ENCODE measurements around the gene FYB1.
A peak's percentile ranks its signal among the peaks of the same experiment; 100 is the strongest.
"Not testable (repeated sequence)": the region's sequence is repeated elsewhere in the genome, so short reads cannot be mapped to it uniquely, and the experiment has no call there.

The FYB1 gene

GRCh38 chr5:39238366-39239105 lies 19.2 kb upstream of the FYB1 start:
- H3K9me3 Mint-ChIP-seq: peaks cover 9% of the 10 kb centered on the region
- no peaks in the 10 kb centered on the region for H3K4me1 Mint-ChIP-seq (ENCODE audit: low read depth)
- H3K4me3 Mint-ChIP-seq: no peak overlapping the region
- peaks cover 3% of the 10 kb centered on the region for H3K36me3 Mint-ChIP-seq (ENCODE audit: low read depth)
- H3K27ac Mint-ChIP-seq: no peak overlapping the region
- H3K27me3 Mint-ChIP-seq (ENCODE audit: low read depth): peaks cover 3% of the 10 kb centered on the region

- H3K4me1 Mint-ChIP-seq (ENCODE audit: low read depth): peaks cover 5% of the 10 kb centered on the region
Observed at GRCh38 chr5:39236718-39237117, 17.4 kb upstream of the FYB1 start.

GRCh38 chr5:39235648-39236047 lies 16.3 kb upstream of the FYB1 start:
- H3K27ac Mint-ChIP-seq: no peak overlapping the region
- no peak overlapping the region for H3K4me3 Mint-ChIP-seq
- peaks cover 5% of the 10 kb centered on the region for H3K9me3 Mint-ChIP-seq
- peaks cover 3% of the 10 kb centered on the region for H3K27me3 Mint-ChIP-seq (ENCODE audit: low read depth)
- H3K36me3 Mint-ChIP-seq (ENCODE audit: low read depth): peaks cover 3% of the 10 kb centered on the region
- peaks cover 12% of the 10 kb centered on the region for H3K4me1 Mint-ChIP-seq (ENCODE audit: low read depth)

More at GRCh38 chr5:39236718-39237117, 17.4 kb upstream of the FYB1 start:
- Mint-ChIP-seq H3K36me3 (ENCODE audit: low read depth) (peaks cover 3% of the 10 kb centered on the region), H3K9me3 (peaks cover 9% of the 10 kb centered on the region), H3K4me3 (no peak overlapping the region), H3K27me3 (ENCODE audit: low read depth) (peaks cover 3% of the 10 kb centered on the region), H3K27ac (no peak overlapping the region)

GRCh38 chr5:39234494-39234893 lies 15.1 kb upstream of the FYB1 start:
- H3K27ac Mint-ChIP-seq; H3K27me3 Mint-ChIP-seq (ENCODE audit: low read depth); H3K36me3 Mint-ChIP-seq (ENCODE audit: low read depth); H3K9me3 Mint-ChIP-seq; H3K4me3 Mint-ChIP-seq: not testable (repeated sequence)
- H3K4me1 Mint-ChIP-seq (ENCODE audit: low read depth): peaks cover 12% of the 10 kb centered on the region

GRCh38 chr5:39233783-39234182 lies 14.4 kb upstream of the FYB1 start:
- Mint-ChIP-seq H3K4me1 (ENCODE audit: low read depth) (peaks cover 12% of the 10 kb centered on the region), H3K4me3 (no peak overlapping the region), H3K27ac (no peak overlapping the region), H3K9me3 (no peaks in the 10 kb centered on the region), H3K27me3 (ENCODE audit: low read depth) (peaks cover 3% of the 10 kb centered on the region), H3K36me3 (ENCODE audit: low read depth) (peaks cover 3% of the 10 kb centered on the region)

GRCh38 chr5:39231705-39232525 lies 12.6 kb upstream of the FYB1 start:
- no peak overlapping the region for H3K4me3 Mint-ChIP-seq
- H3K9me3 Mint-ChIP-seq: no peaks in the 10 kb centered on the region

GRCh38 chr5:39228596-39228995 lies 9.2 kb upstream of the FYB1 start:
- Mint-ChIP-seq H3K27me3 (ENCODE audit: low read depth) (no peaks in the 10 kb centered on the region), H3K27ac (no peak overlapping the region), H3K9me3 (no peaks in the 10 kb centered on the region), H3K4me3 (no peak overlapping the region), H3K36me3 (ENCODE audit: low read depth) (no peaks in the 10 kb centered on the region), H3K4me1 (ENCODE audit: low read depth) (peaks cover 22% of the 10 kb centered on the region)

More at GRCh38 chr5:39231705-39232525, 12.6 kb upstream of the FYB1 start:
- Mint-ChIP-seq H3K27ac (peak overlapping the region; percentile 70), H3K36me3 (ENCODE audit: low read depth) (peaks cover 3% of the 10 kb centered on the region), H3K4me1 (ENCODE audit: low read depth) (peaks cover 12% of the 10 kb centered on the region), H3K27me3 (ENCODE audit: low read depth) (peaks cover 3% of the 10 kb centered on the region)

GRCh38 chr5:39226558-39226957 lies 7.2 kb upstream of the FYB1 start:
- no peaks in the 10 kb centered on the region for H3K9me3 Mint-ChIP-seq
- no peak overlapping the region for H3K4me3 Mint-ChIP-seq
- H3K27me3 Mint-ChIP-seq (ENCODE audit: low read depth): no peaks in the 10 kb centered on the region
- no peaks in the 10 kb centered on the region for H3K36me3 Mint-ChIP-seq (ENCODE audit: low read depth)
- peak overlapping the region; percentile 37 for H3K27ac Mint-ChIP-seq
- peaks cover 17% of the 10 kb centered on the region for H3K4me1 Mint-ChIP-seq (ENCODE audit: low read depth)

GRCh38 chr5:39226100-39226451 lies 6.7 kb upstream of the FYB1 start:
- no peak overlapping the region for H3K27ac Mint-ChIP-seq
- no peaks in the 10 kb centered on the region for H3K9me3 Mint-ChIP-seq
- H3K4me3 Mint-ChIP-seq: no peak overlapping the region
- H3K4me1 Mint-ChIP-seq (ENCODE audit: low read depth): peaks cover 12% of the 10 kb centered on the region
- no peaks in the 10 kb centered on the region for H3K27me3 Mint-ChIP-seq (ENCODE audit: low read depth)
- no peaks in the 10 kb centered on the region for H3K36me3 Mint-ChIP-seq (ENCODE audit: low read depth)

GRCh38 chr5:39225405-39226099 lies 6.2 kb upstream of the FYB1 start:
- Mint-ChIP-seq H3K4me3 (no peak overlapping the region), H3K27me3 (ENCODE audit: low read depth) (no peaks in the 10 kb centered on the region), H3K9me3 (no peaks in the 10 kb centered on the region), H3K27ac (no peak overlapping the region), H3K36me3 (ENCODE audit: low read depth) (no peaks in the 10 kb centered on the region), H3K4me1 (ENCODE audit: low read depth) (peaks cover 12% of the 10 kb centered on the region)

GRCh38 chr5:39224196-39224761 lies 4.9 kb upstream of the FYB1 start:
- no peak overlapping the region for H3K4me3 Mint-ChIP-seq
- H3K4me1 Mint-ChIP-seq (ENCODE audit: low read depth): peaks cover 12% of the 10 kb centered on the region
- H3K9me3 Mint-ChIP-seq: no peaks in the 10 kb centered on the region
- no peaks in the 10 kb centered on the region for H3K36me3 Mint-ChIP-seq (ENCODE audit: low read depth)
- no peak overlapping the region for H3K27ac Mint-ChIP-seq
- H3K27me3 Mint-ChIP-seq (ENCODE audit: low read depth): no peaks in the 10 kb centered on the region

GRCh38 chr5:39223565-39224156 lies 4.3 kb upstream of the FYB1 start:
- H3K9me3 Mint-ChIP-seq: no peaks in the 10 kb centered on the region
- no peaks in the 10 kb centered on the region for H3K27me3 Mint-ChIP-seq (ENCODE audit: low read depth)
- no peak overlapping the region for H3K27ac Mint-ChIP-seq
- peaks cover 15% of the 10 kb centered on the region for H3K4me1 Mint-ChIP-seq (ENCODE audit: low read depth)
- H3K36me3 Mint-ChIP-seq (ENCODE audit: low read depth): no peaks in the 10 kb centered on the region
- no peak overlapping the region for H3K4me3 Mint-ChIP-seq

- not testable (repeated sequence) for H3K9me3 Mint-ChIP-seq; H3K27ac Mint-ChIP-seq; H3K27me3 Mint-ChIP-seq (ENCODE audit: low read depth); H3K36me3 Mint-ChIP-seq (ENCODE audit: low read depth); H3K4me3 Mint-ChIP-seq
- H3K4me1 Mint-ChIP-seq (ENCODE audit: low read depth): peaks cover 28% of the 10 kb centered on the region
Observed at GRCh38 chr5:39221671-39222070, 2.3 kb upstream of the FYB1 start.

- Mint-ChIP-seq H3K27ac (no peak overlapping the region), H3K9me3 (no peaks in the 10 kb centered on the region), H3K36me3 (ENCODE audit: low read depth) (no peaks in the 10 kb centered on the region), H3K4me1 (ENCODE audit: low read depth) (peaks cover 31% of the 10 kb centered on the region), H3K27me3 (ENCODE audit: low read depth) (no peaks in the 10 kb centered on the region), H3K4me3 (no peak overlapping the region)
Observed at GRCh38 chr5:39220280-39221030, 1.1 kb upstream of the FYB1 start.
